GM18502 (cell line): ENCODE results near the gene C1QTNF3.

ENCODE experiments used
- ATAC-seq: cut with Tn5 transposase; IDR thresholded peaks from one replicate; pipeline ENCODE4 v1.9.1; 2021; ENCODE audit warnings: mild to moderate bottlenecking; ENCODE audit not compliant: unreplicated experiment, poor library complexity

C1QTNF3 gene

DNA sequence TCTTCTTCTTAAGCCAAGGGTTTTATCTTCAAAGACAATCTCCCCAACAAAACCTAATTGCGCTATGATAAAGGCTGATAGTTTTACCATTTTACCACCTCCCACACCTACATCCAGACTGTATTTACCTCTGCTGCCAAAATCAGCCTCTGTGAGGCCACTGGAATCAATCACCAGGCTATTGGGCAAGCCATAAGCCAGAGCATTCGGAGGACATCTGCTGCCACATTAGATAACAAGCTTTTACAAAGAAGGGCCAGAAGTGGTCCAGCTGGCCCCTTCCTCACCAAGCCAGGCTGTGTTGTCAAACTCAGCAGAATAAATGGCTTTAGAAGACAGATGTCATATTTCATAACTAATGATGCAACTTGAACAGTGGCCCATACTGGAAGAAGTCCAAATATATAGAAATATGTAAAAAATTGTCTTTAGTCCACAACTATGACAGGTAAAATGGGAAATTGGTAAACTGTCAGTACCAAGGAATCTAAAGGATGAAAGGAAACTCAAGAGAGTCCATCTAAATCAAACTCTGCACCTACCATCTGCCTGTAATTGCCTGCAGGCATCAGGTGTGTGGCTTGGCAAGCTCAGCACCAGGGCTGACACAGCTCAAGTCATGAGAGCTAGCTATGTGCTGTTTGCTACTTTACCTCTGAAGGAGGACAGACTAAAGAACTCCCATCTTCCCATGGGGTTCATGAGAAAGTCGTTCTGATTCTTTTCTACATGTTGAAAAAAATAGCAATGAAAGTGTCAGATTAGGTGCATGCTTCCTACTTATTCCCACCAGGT, 74.6 kb downstream of the C1QTNF3 start:
- ATAC-seq = no peak
